Endothelial cell of umbilical vein (primary cell): Measurements from ENCODE around the gene CSF3. TPM values are rescaled to one million over a fixed set of nuclear protein-coding genes. Genes with fewer than 3 reads are reported as not detected.

Source experiments
- BruUV-seq: library from RNA; stranded (reverse); fragments of 400-500 nt; replicated peaks from 2 replicates; lab custom pipeline; 2021; lab: Mats Ljungman, UMichigan
- CTCF ChIA-PET: fragments of 300-600, 350-600 bp; sonication (Branson Sonifier 250); formaldehyde crosslinking; loops from one replicate; lab custom pipeline; 2021; ENCODE audit warnings: antibody characterized with exemption, inconsistent platforms; lab: Charles Lee
- POLR2A ChIA-PET: fragments of 300-600, 350-600 bp; sonication (Branson Sonifier 250); formaldehyde crosslinking; loops from one replicate; lab custom pipeline; 2021; ENCODE audit warnings: antibody characterized with exemption, inconsistent platforms; lab: Charles Lee
- DNase-seq: peaks from one replicate; pipeline ENCODE4 v3.0.0-alpha.2; 2011; ENCODE audit warnings: low read depth, low spot score
- FAIRE-seq: peaks from 2 replicates; lab custom pipeline; 2011; peaks lifted over from hg19 to GRCh38; lab: Jason Lieb, UNC
- H2AFZ ChIP-seq: 2 replicates; pipeline ENCODE4 v1.6.0; 2012; ENCODE audit warnings: low read depth, low read length, control low read depth, inconsistent platforms
- H3K27ac ChIP-seq: 2 replicates; pipeline ENCODE4 v1.5.1; 2011; ENCODE audit warnings: low read depth, mild to moderate bottlenecking, control low read depth, low read length, moderate library complexity; ENCODE audit not compliant: insufficient read depth
- H3K27me3 ChIP-seq, 2 experiments: 2 replicates each; pipeline versions ENCODE4 v1.6.0 to v1.6.1; 2011; ENCODE audit warnings: low read length in 2 of 2, mixed read lengths in 1 of 2; ENCODE audit not compliant: control insufficient read depth in 2 of 2, insufficient read depth in 2 of 2
- H3K36me3 ChIP-seq, 2 experiments: 2 replicates in 1 of 2; 3 replicates in 1 of 2; pipeline ENCODE4 v1.5.1; 2011; ENCODE audit warnings: low read length in 2 of 2, mild to moderate bottlenecking in 1 of 2, moderate library complexity in 1 of 2; ENCODE audit not compliant: control insufficient read depth in 2 of 2, insufficient read depth in 2 of 2; ENCODE audit errors: extremely low read depth in 1 of 2
- H3K4me1 ChIP-seq: 3 replicates; pipeline ENCODE4 v1.5.1; 2011; ENCODE audit warnings: mild to moderate bottlenecking, low read length; ENCODE audit not compliant: control insufficient read depth, insufficient read depth; ENCODE audit errors: extremely low read depth
- H3K4me2 ChIP-seq: 2 replicates; pipeline ENCODE4 v1.6.1; 2011; ENCODE audit warnings: low read length, control low read depth, mixed read lengths; ENCODE audit not compliant: insufficient read depth
- H3K4me3 ChIP-seq, 3 experiments: fragments of 200-600 bp in 1 of 3; sonication (generic), shearing (Covaris generic) in 1 of 3; replicated peaks in 1 of 3; 2 replicates each; pipeline ENCODE4 v1.5.1; 2011 to 2016; ENCODE audit warnings: control low read depth in 3 of 3, low read length in 3 of 3, mild to moderate bottlenecking in 2 of 3, inconsistent platforms in 1 of 3, low read depth in 1 of 3, moderate library complexity in 1 of 3; ENCODE audit not compliant: insufficient read depth in 1 of 3
- H3K79me2 ChIP-seq: 2 replicates; pipeline ENCODE4 v1.6.0; 2012; ENCODE audit warnings: low read length, inconsistent platforms; ENCODE audit not compliant: control insufficient read depth, insufficient read depth
- H3K9ac ChIP-seq: replicated peaks from 2 replicates; pipeline ENCODE3; 2011; ENCODE audit warnings: low read length, control low read depth; ENCODE audit not compliant: insufficient read depth; ENCODE audit errors: extremely low read depth
- H3K9me1 ChIP-seq: replicated peaks from 3 replicates; pipeline ENCODE4 v1.6.0; 2011; ENCODE audit warnings: mild to moderate bottlenecking, low read length; ENCODE audit not compliant: control insufficient read depth, insufficient read depth; ENCODE audit errors: extremely low read depth
- H3K9me3 ChIP-seq: replicated peaks from 2 replicates; pipeline ENCODE4 v1.5.1; 2012; ENCODE audit warnings: low read length, inconsistent platforms; ENCODE audit not compliant: control insufficient read depth, insufficient read depth
- H4K20me1 ChIP-seq: replicated peaks from 2 replicates; pipeline ENCODE3; 2011; ENCODE audit warnings: mild to moderate bottlenecking, low read length; ENCODE audit not compliant: control insufficient read depth, insufficient read depth; ENCODE audit errors: extremely low read depth
- CTCF ChIP-seq, 2 donors: IDR thresholded peaks; 1 replicate in 1 of 2; 2 replicates in 1 of 2; pipeline ENCODE4 v1.5.1; 2011; ENCODE audit warnings: low read length in 2 of 2, mild to moderate bottlenecking in 2 of 2, moderate library complexity in 2 of 2, control low read depth in 1 of 2, inconsistent platforms in 1 of 2, low read depth in 1 of 2; ENCODE audit not compliant: insufficient read depth in 1 of 2; ENCODE audit errors: extremely low read depth in 1 of 2
- EZH2 ChIP-seq: IDR thresholded peaks from 2 replicates; pipeline ENCODE4 v1.6.1; 2012; ENCODE audit warnings: borderline replicate concordance, low read depth, mild to moderate bottlenecking, moderate library complexity, low read length, inconsistent platforms; ENCODE audit not compliant: severe bottlenecking
- GATA2 ChIP-seq: IDR thresholded peaks from 2 replicates; pipeline ENCODE4 v1.7.0; 2011; ENCODE audit warnings: low read depth, mild to moderate bottlenecking, moderate library complexity, mixed read lengths, low read length; ENCODE audit not compliant: insufficient read length, insufficient read depth
- JUN ChIP-seq: IDR thresholded peaks from 2 replicates; pipeline ENCODE4 v1.6.1; 2011; ENCODE audit warnings: borderline replicate concordance, low read depth; ENCODE audit not compliant: insufficient read length, insufficient read depth
- MAX ChIP-seq: IDR thresholded peaks from 2 replicates; pipeline ENCODE4 v1.6.1; 2011; ENCODE audit not compliant: insufficient read depth, insufficient read length
- MYC ChIP-seq: IDR thresholded peaks from one replicate; pipeline ENCODE4 v1.6.1; 2011; ENCODE audit warnings: mild to moderate bottlenecking, low read depth, low read length
- POLR2A ChIP-seq: IDR thresholded peaks from 2 replicates; pipeline ENCODE4 v1.6.1; 2012; ENCODE audit warnings: low read depth, mild to moderate bottlenecking, control low read depth, low read length
- POLR2AphosphoS5 ChIP-seq: IDR thresholded peaks from 2 replicates; pipeline ENCODE4 v1.6.1; 2012; ENCODE audit warnings: low read depth, mild to moderate bottlenecking, control low read depth, low read length, moderate library complexity; ENCODE audit not compliant: insufficient read depth
- dilution Hi-C: fragments of 300-500 bp; cut with MboI; formaldehyde crosslinking; loops from one replicate; pipeline ENCODE4 v1.15.0; 2019; ENCODE audit warnings: low sequenced_read_pairs; ENCODE audit not compliant: extremely low pct_ligation_motif_present
- intact Hi-C: fragments of 100-400 bp; cut with micrococcal nuclease; formaldehyde crosslinking; loops from one replicate; pipeline ENCODE4 v1.10.0; 2022
- polyA plus RNA-seq, 4 experiments: library from polyadenylated mRNA; depleted of rRNA in 3 of 4; stranded (reverse) in 3 of 4; unstranded in 1 of 4; fragments of >200 nt; gene quantifications; 2 replicates each; pipeline versions ENCODE4 v1.2.1 to v1.2.3, GENCODE V29; 2011 to 2012; ENCODE audit warnings: missing spikeins in 1 of 4
- total RNA-seq: library from RNA; stranded (reverse); gene quantifications from 2 replicates; pipeline ENCODE4 v1.2.3, GENCODE V29; 2021

Gene CSF3
- total and polyA plus RNA-seq, 2 donors (not counting 3 experiments of a cell fraction or from before 2014, with no cell fraction given), result 1.0 to 2.9 TPM

- H3K9me3 ChIP-seq, result no peaks in the 10 kb centered on the region
- dilution Hi-C loops (no loop called here), intact Hi-C loops (no loop called here)
- no peaks in the 10 kb centered on the region for H3K9me1 ChIP-seq
- H3K9ac ChIP-seq, result no peak overlapping the region
- H3K4me2 ChIP-seq, result no peak overlapping the region
- peaks cover 3% of the 10 kb centered on the region for H3K79me2 ChIP-seq
- no peaks in the 10 kb centered on the region for H3K4me1 ChIP-seq
- FAIRE-seq (no peak), DNase-seq (no peak)
- H4K20me1 ChIP-seq, result no peaks in the 10 kb centered on the region
- ChIA-PET POLR2A (no interaction called here), CTCF (no interaction called here)
- no peak for TF ChIP-seq JUN
- no peak overlapping the region for H2AFZ ChIP-seq
- BruUV-seq, result no TSS peak
- no peak overlapping the region for H3K27ac ChIP-seq
- no peak overlapping the region for H3K4me3 ChIP-seq
- H3K36me3 ChIP-seq, result peaks cover 46 to 64% of the 10 kb centered on the region in 2 experiments
- no peaks in the 10 kb centered on the region for H3K27me3 ChIP-seq
These were observed 26.9 kb upstream of the CSF3 start for GRCh38 chr17:39988206-39988810.

- Histone ChIP-seq H3K9me1 (no peaks in the 10 kb centered on the region), H3K27me3 (no peaks in the 10 kb centered on the region), H3K27ac (no peak overlapping the region), H3K4me2 (no peak overlapping the region), H3K4me1 (no peaks in the 10 kb centered on the region), H3K4me3 (no peak overlapping the region), H3K79me2 (no peaks in the 10 kb centered on the region), H3K36me3 (peaks cover 19 to 65% of the 10 kb centered on the region in 2 experiments), H2AFZ (no peak overlapping the region), H3K9me3 (no peaks in the 10 kb centered on the region), H3K9ac (no peak overlapping the region), H4K20me1 (no peaks in the 10 kb centered on the region)
- intact Hi-C loops, result no loop called here
- no peak for DNase-seq
- ChIA-PET CTCF (no interaction called here), POLR2A (no interaction called here)
- TF ChIP-seq POLR2AphosphoS5, result no peak
- TF ChIP-seq CTCF (IDR thresholded peaks at IDR 0.05; ENCODE audit: extremely low read depth in 1 of 2, insufficient read depth in 1 of 2, low read depth in 1 of 2, low read length in 2 of 2), result no peak
- no peak for TF ChIP-seq JUN
- TF ChIP-seq MYC, result no peak
- TF ChIP-seq MAX, result no peak
- TF ChIP-seq POLR2A, result no peak
- TF ChIP-seq GATA2, result no peak
- no peak for TF ChIP-seq EZH2
- no peak for FAIRE-seq
- BruUV-seq, result no TSS peak
- dilution Hi-C loops, result no loop called here
These were observed 20.8 kb upstream of the CSF3 start for GRCh38 chr17:39994448-39994847.
